Raji (cell line): ENCODE measurements around the gene FYB1.

Experiments used
- POLR2A ChIP-seq: IDR thresholded peaks from 2 replicates; pipeline ENCODE4 v1.6.1; 2011; ENCODE audit warnings: low read depth, low read length, control low read depth; ENCODE audit not compliant: insufficient read depth

Gene FYB1

GRCh38 chr5:39058178-39058921, 161.0 kb downstream of the FYB1 start:
- no peak for TF ChIP-seq POLR2A

GRCh38 chr5:39057734-39058133, 161.6 kb downstream of the FYB1 start:
- TF ChIP-seq POLR2A: no peak

- no peak for TF ChIP-seq POLR2A
These were observed 163.5 kb downstream of the FYB1 start for GRCh38 chr5:39055768-39056398.
